ENCODE data around the gene GLIPR2.
A peak's percentile ranks its signal among the peaks of the same experiment; 100 is the strongest.

DNA sequence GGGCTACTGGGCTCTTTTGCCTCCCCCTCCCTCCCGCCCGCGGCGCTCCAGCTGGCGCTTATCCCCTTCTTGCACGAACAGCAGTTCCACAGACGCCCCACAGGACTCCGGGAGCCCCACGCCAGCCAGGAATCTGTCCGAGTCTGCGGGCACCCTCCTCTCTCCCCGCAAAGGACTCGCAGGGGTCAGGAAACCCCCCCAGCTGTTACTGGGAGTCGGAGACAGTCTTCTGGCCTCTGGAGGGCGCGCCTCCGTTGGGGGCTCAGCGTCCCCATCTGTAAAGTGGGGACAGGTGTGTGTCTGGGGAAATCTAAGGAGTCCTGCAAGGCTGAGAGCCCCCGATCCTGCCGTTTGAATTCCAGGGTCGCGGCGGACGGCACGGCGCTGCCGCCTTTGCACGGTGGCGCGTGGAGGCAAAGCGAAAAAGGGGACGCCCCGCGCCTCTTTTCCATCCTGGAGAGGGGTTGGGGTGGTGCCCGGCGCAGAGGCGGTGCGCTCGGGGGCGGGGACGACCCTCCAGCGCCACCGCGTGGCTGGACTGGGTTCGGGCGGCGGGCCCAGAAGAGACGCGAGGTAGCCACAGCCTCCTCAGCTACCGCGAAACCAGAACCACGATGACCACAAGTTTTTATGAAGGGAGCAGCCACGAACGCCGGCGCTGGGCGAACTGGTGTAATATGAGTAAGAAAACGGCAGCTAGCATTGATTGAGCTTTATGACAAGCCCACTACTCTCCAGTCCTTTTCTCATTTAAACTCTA is 29.8 kb downstream of the GLIPR2 start:
- TF ChIP-seq, protein P1, sequence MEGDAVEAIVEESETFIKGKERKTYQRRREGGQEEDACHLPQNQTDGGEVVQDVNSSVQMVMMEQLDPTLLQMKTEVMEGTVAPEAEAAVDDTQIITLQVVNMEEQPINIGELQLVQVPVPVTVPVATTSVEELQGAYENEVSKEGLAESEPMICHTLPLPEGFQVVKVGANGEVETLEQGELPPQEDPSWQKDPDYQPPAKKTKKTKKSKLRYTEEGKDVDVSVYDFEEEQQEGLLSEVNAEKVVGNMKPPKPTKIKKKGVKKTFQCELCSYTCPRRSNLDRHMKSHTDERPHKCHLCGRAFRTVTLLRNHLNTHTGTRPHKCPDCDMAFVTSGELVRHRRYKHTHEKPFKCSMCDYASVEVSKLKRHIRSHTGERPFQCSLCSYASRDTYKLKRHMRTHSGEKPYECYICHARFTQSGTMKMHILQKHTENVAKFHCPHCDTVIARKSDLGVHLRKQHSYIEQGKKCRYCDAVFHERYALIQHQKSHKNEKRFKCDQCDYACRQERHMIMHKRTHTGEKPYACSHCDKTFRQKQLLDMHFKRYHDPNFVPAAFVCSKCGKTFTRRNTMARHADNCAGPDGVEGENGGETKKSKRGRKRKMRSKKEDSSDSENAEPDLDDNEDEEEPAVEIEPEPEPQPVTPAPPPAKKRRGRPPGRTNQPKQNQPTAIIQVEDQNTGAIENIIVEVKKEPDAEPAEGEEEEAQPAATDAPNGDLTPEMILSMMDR (conservative IDR thresholded peaks at IDR 0.05), result peak; percentile 99
- no peak for TF ChIP-seq ZFX (IDR thresholded peaks at IDR 0.05)
